HepG2 (cell line): ENCODE data around the gene C1QTNF5. TPM values are rescaled to one million over a fixed set of nuclear protein-coding genes. Genes with fewer than 3 reads are reported as not detected.

Experiments
- ATAC-seq: fragments of 200-7000 bp; cut with Tn5 transposase; 3 replicates; pipeline ENCODE4 v1.9.1; 2020; ENCODE audit warnings: mild to moderate bottlenecking, moderate library complexity
- BruUV-seq: library from RNA; stranded (reverse); fragments of 400-500 nt; replicated peaks from 2 replicates; lab custom pipeline; 2021; lab: Mats Ljungman, UMichigan
- CTCF ChIA-PET: fragments of 300-600 bp; formaldehyde crosslinking; extraction: SDS; loops from one replicate; lab custom pipeline; 2021; ENCODE audit warnings: low total read pairs, inconsistent platforms, low intra/inter-chr PET ratio; lab: Yijun Ruan, JAX
- POLR2A ChIA-PET: fragments of 350-600 bp; sonication (Branson Sonifier 250); formaldehyde crosslinking; loops from one replicate; lab custom pipeline; 2020; ENCODE audit warnings: antibody characterized with exemption, inconsistent platforms; lab: Yijun Ruan, JAX
- DNase-seq: peaks from one replicate; pipeline ENCODE4 v3.0.0-alpha.2; 2015; ENCODE audit warnings: low spot score
- FAIRE-seq: peaks from 3 replicates; lab custom pipeline; 2011; peaks lifted over from hg19 to GRCh38; lab: Jason Lieb, UNC
- H2AFZ ChIP-seq: one replicate; pipeline ENCODE4 v1.6.1; 2011; ENCODE audit warnings: low read length, inconsistent platforms
- H3K27ac ChIP-seq: fragments of 300-600 bp; 3 replicates; pipeline ENCODE4 v1.8.0; 2011; ENCODE audit warnings: mixed run types, mild to moderate bottlenecking, mixed read lengths, low read length, inconsistent platforms; ENCODE audit not compliant: insufficient read depth; ENCODE audit errors: extremely low read length
- H3K27me3 ChIP-seq, 2 experiments: fragments of 200-600 bp in 1 of 2; 2 replicates in 1 of 2; 3 replicates in 1 of 2; pipeline versions ENCODE4 v1.6.0 to v1.8.0; 2011; ENCODE audit warnings: low read length in 2 of 2, mild to moderate bottlenecking in 2 of 2, moderate library complexity in 2 of 2, inconsistent platforms in 1 of 2; ENCODE audit not compliant: insufficient read depth in 2 of 2, control insufficient read depth in 1 of 2
- H3K36me3 ChIP-seq, 2 experiments: fragments of 200-600 bp in 1 of 2; replicated peaks in 1 of 2; 2 replicates in 1 of 2; 3 replicates in 1 of 2; pipeline versions ENCODE4 v1.5.1 to v1.8.0; 2011; ENCODE audit warnings: low read length in 2 of 2, inconsistent platforms in 1 of 2; ENCODE audit not compliant: insufficient read depth in 2 of 2, control insufficient read depth in 1 of 2
- H3K4me1 ChIP-seq: 2 replicates; pipeline ENCODE4 v1.5.1; 2012; ENCODE audit warnings: low read length, inconsistent platforms; ENCODE audit not compliant: insufficient read depth
- H3K4me2 ChIP-seq: 2 replicates; pipeline ENCODE4 v1.6.0; 2011; ENCODE audit warnings: low read depth, low read length, inconsistent platforms
- H3K4me3 ChIP-seq, 3 experiments: fragments of 200-600 bp in 1 of 3; sonication (generic), shearing (Covaris generic) in 1 of 3; replicated peaks in 1 of 3; 2 replicates each; pipeline ENCODE4 v1.5.1; 2011 to 2016; ENCODE audit warnings: low read length in 3 of 3, inconsistent platforms in 2 of 3, low read depth in 2 of 3, mild to moderate bottlenecking in 2 of 3, control low read depth in 1 of 3, mixed read lengths in 1 of 3; ENCODE audit not compliant: insufficient read depth in 1 of 3
- H3K79me2 ChIP-seq: one replicate; pipeline ENCODE4 v1.6.1; 2011; ENCODE audit warnings: low read length, inconsistent platforms; ENCODE audit not compliant: insufficient read depth
- H3K9ac ChIP-seq: 2 replicates; pipeline ENCODE4 v1.6.0; 2011; ENCODE audit warnings: mild to moderate bottlenecking, low read depth, low read length, inconsistent platforms; ENCODE audit not compliant: insufficient read depth
- H3K9me3 ChIP-seq: 2 replicates; pipeline ENCODE4 v1.5.1; 2012; ENCODE audit warnings: mild to moderate bottlenecking, low read length
- H4K20me1 ChIP-seq: 2 replicates; pipeline ENCODE4 v1.6.0; 2011; ENCODE audit warnings: inconsistent platforms, mild to moderate bottlenecking, low read length, moderate library complexity; ENCODE audit not compliant: insufficient read depth
- HOXA3 ChIP-seq: sonication (generic); formaldehyde crosslinking; IDR thresholded peaks from 2 replicates; pipeline ENCODE4 v1.5.0; 2020; ENCODE audit warnings: missing genetic modification reagents
- MAFF ChIP-seq: IDR thresholded peaks from 2 replicates; pipeline ENCODE4 v1.6.1; 2011; ENCODE audit warnings: low read depth, low read length, improper control_type of control experiment
- PTBP1 ChIP-seq: fragments of 200-400 bp; formaldehyde crosslinking; IDR thresholded peaks from 2 replicates; pipeline ENCODE4 v1.6.1; 2018; ENCODE audit warnings: low read length, low read depth; ENCODE audit not compliant: poor library complexity, severe bottlenecking
- XBP1 ChIP-seq: sonication (generic); formaldehyde crosslinking; IDR thresholded peaks from 2 replicates; pipeline ENCODE4 v1.5.0; 2020; ENCODE audit warnings: missing genetic modification reagents
- ZNF207 ChIP-seq: fragments of 450-650 bp; IDR thresholded peaks from 2 replicates; pipeline ENCODE4 v1.6.1; 2016; ENCODE audit warnings: antibody characterized with exemption, borderline replicate concordance
- WGBS: methylation state at CpG from one replicate; pipeline ENCODE4 v1.1.6; 2017; ENCODE audit warnings: low lambda C conversion rate; 5-methylcytosine and 5-hydroxymethylcytosine counted together
- in situ Hi-C: cut with HindIII; loops from 2 replicates; pipeline ENCODE4 v1.10.0; 2017; ENCODE audit warnings: low pct_unique_long_range_greater_than_20kb; ENCODE audit not compliant: extremely low pct_ligation_motif_present
- intact Hi-C: fragments of 100-400 bp; cut with micrococcal nuclease; formaldehyde crosslinking; loops from one replicate; pipeline ENCODE4 v1.10.0; 2022; ENCODE audit not compliant: unreplicated experiment
- polyA plus RNA-seq, 8 experiments: library from polyadenylated mRNA; depleted of rRNA in 3 of 8; stranded (reverse) in 7 of 8; unstranded in 1 of 8; fragments of >200 nt; fragmentation: Illumina TruSeq in 4 of 8; extraction: Trizol in 4 of 8; gene quantifications; 2 replicates each; pipeline versions ENCODE4 v1.2.1 to v1.2.3, GENCODE V29; 2011 to 2016; ENCODE audit warnings: low read depth in 4 of 8, missing spikeins in 1 of 8, mixed read lengths in 1 of 8; ENCODE audit not compliant: insufficient read depth in 1 of 8
- total RNA-seq, 5 experiments: library from RNA; depleted of rRNA; stranded (reverse); fragments of >200 nt; fragmentation: Illumina TruSeq; extraction: Trizol; gene quantifications; 2 replicates each; pipeline ENCODE4 v1.2.3, GENCODE V29; 2016; ENCODE audit warnings: low read depth in 1 of 5
- TF ChIP-seq, protein P1 (sequence below): sonication (generic); formaldehyde crosslinking; IDR thresholded peaks from 2 replicates; pipeline ENCODE4 v1.4.0; 2020; ENCODE audit warnings: missing genetic modification reagents
- TF ChIP-seq, protein P2 (sequence below): sonication (generic); formaldehyde crosslinking; IDR thresholded peaks from 2 replicates; pipeline ENCODE4 v1.5.1; 2020; ENCODE audit warnings: missing genetic modification reagents, mild to moderate bottlenecking, borderline replicate concordance
- TF ChIP-seq, protein P3 (sequence below): sonication (generic); formaldehyde crosslinking; IDR thresholded peaks from 2 replicates; pipeline ENCODE4 v1.4.0; 2020; ENCODE audit warnings: mild to moderate bottlenecking, missing genetic modification reagents

Gene C1QTNF5
- total and polyA plus RNA-seq, 2 of the 13 experiments (the other 11 are each of a cell fraction or from before 2014, with no cell fraction given) = 0.86 to 1.2 TPM

DNA sequence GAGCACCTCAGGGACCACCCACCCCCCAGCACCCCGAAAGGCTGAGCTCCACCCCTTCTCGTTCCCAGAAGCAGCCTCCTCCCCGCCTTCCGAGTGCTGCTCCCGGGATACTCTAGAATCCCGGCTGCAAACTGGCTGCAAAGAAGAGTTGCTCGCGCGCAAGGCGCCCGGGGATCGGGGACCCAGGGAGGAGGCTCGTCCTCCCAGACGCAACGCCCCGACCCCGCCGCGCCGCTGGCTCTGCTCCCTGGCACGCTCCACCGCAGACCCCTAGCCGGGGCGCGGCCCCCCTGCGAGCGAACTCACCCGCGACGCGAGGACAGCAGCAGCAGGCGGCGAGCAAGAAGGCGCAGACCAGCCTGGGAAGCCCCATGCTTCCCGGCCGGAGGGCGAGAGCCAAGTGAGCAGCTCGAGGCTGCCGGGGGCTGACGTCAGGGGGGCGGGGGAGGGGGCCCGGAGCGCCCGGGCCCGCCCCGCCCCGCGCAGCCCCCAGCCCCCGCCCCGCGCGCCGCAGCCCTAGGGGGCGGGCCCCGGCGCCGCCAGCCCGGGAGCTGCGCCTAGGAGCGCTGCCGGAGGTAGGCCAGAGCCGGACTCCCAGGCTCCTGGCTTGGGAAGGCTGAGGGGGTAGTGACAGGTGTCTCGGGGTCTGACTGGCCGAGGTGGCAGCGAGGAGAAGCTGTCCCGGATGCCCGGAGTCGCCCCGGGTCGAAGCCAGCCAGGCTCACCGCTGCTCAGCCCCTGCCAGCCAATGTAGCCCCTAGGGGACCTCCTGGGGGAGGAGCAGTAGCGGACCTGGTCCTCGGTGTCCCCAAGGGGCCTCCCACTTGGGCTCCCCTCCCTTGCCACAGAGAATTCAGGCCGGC, 23.7 kb downstream of the C1QTNF5 start, which contains the start of gene MCAM (continued):
- TF ChIP-seq, protein P1, sequence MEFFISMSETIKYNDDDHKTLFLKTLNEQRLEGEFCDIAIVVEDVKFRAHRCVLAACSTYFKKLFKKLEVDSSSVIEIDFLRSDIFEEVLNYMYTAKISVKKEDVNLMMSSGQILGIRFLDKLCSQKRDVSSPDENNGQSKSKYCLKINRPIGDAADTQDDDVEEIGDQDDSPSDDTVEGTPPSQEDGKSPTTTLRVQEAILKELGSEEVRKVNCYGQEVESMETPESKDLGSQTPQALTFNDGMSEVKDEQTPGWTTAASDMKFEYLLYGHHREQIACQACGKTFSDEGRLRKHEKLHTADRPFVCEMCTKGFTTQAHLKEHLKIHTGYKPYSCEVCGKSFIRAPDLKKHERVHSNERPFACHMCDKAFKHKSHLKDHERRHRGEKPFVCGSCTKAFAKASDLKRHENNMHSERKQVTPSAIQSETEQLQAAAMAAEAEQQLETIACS (CRISPR knock-in tag) = no peak
- no peak for TF ChIP-seq ZNF207
- peak; percentile 15; the same call in 1 of the 2 replicates for TF ChIP-seq HOXA3
- TF ChIP-seq PTBP1 = peak; percentile 34

DNA sequence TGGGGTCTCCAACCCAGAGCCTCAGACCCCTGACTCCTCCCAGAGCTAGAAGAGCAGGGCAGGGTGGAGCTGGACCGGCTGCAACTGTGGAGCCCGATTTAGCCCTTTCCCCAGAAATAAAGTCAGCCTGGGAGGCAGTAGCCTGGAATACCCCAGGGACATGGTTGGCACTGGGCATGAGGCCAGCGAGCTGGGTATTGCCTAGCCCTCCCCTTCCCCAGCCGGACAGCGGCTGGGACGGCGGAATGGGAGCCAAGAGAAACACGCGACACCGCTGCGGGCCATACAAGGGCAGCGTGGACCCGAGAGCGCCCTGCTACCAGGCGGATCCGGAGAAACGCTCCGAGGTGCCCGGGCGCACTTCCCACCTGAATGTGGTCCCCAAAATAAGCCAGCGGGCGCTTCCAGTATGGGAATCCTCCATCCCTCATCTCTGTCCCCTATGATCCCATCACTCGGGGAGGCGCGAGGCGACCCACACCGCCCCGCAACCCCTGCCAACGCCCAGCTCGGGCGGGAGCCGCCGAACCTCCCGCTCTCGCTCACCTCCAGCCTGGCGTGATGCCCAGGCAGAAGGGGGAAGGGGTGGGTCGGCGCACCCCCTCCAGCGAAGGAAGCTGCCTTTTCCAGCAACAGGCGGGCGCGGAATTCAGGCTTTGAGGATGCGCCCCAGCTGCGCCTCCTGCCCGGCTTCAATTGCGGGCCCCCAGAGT, 24.5 kb downstream of the C1QTNF5 start:
- Histone ChIP-seq H4K20me1 (no peaks in the 10 kb centered on the region), H3K9ac (peak overlapping the region; percentile 66; the same call in 1 of the 2 replicates), H3K4me3 (peak overlapping the region; percentile 63 to 77 (median 76)), H3K27ac (no peak overlapping the region), H3K4me1 (peaks cover 50% of the 10 kb centered on the region), H3K79me2 (no peaks in the 10 kb centered on the region), H3K9me3 (no peaks in the 10 kb centered on the region), H3K4me2 (peak overlapping the region; percentile 88), H3K27me3 (peaks cover 0 to 9% of the 10 kb centered on the region in 2 experiments; a peak in 1 of 5 replicates), H3K36me3 (no peaks in the 10 kb centered on the region), H2AFZ (no peak overlapping the region)
- no peak for ATAC-seq
- in situ Hi-C loops (no loop called here), intact Hi-C loops (no loop called here)
- CTCF ChIA-PET = no interaction called here
- POLR2A ChIA-PET = interaction anchor here (0.8 to 3.0 kb wide), 11 partner anchors 8 to 231 kb away, joined by 3 to 14 read pairs (median 4); partner anchors contain the start of genes HMBS and RNF26
- FAIRE-seq = no peak
- no peak for DNase-seq
- 30% methylated on average over 20 of the region's 46 CpGs for WGBS
- BruUV-seq = TSS peak; percentile 75
- TF ChIP-seq, protein P2, sequence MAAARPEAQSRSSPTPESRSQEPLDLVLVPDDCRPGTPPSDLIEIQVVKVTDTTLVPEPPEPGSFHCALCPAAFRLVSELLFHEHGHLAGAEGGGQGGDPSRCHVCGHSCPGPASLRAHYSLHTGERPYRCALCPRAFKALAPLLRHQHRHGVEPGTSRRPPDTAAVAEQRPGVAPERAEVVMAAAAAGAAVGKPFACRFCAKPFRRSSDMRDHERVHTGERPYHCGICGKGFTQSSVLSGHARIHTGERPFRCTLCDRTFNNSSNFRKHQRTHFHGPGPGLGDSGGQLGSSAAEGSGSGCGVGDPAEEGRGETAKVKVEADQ (CRISPR knock-in tag) = no peak
- TF ChIP-seq MAFF (no peak), XBP1 (CRISPR knock-in tag) (no peak)
- TF ChIP-seq, protein P3, sequence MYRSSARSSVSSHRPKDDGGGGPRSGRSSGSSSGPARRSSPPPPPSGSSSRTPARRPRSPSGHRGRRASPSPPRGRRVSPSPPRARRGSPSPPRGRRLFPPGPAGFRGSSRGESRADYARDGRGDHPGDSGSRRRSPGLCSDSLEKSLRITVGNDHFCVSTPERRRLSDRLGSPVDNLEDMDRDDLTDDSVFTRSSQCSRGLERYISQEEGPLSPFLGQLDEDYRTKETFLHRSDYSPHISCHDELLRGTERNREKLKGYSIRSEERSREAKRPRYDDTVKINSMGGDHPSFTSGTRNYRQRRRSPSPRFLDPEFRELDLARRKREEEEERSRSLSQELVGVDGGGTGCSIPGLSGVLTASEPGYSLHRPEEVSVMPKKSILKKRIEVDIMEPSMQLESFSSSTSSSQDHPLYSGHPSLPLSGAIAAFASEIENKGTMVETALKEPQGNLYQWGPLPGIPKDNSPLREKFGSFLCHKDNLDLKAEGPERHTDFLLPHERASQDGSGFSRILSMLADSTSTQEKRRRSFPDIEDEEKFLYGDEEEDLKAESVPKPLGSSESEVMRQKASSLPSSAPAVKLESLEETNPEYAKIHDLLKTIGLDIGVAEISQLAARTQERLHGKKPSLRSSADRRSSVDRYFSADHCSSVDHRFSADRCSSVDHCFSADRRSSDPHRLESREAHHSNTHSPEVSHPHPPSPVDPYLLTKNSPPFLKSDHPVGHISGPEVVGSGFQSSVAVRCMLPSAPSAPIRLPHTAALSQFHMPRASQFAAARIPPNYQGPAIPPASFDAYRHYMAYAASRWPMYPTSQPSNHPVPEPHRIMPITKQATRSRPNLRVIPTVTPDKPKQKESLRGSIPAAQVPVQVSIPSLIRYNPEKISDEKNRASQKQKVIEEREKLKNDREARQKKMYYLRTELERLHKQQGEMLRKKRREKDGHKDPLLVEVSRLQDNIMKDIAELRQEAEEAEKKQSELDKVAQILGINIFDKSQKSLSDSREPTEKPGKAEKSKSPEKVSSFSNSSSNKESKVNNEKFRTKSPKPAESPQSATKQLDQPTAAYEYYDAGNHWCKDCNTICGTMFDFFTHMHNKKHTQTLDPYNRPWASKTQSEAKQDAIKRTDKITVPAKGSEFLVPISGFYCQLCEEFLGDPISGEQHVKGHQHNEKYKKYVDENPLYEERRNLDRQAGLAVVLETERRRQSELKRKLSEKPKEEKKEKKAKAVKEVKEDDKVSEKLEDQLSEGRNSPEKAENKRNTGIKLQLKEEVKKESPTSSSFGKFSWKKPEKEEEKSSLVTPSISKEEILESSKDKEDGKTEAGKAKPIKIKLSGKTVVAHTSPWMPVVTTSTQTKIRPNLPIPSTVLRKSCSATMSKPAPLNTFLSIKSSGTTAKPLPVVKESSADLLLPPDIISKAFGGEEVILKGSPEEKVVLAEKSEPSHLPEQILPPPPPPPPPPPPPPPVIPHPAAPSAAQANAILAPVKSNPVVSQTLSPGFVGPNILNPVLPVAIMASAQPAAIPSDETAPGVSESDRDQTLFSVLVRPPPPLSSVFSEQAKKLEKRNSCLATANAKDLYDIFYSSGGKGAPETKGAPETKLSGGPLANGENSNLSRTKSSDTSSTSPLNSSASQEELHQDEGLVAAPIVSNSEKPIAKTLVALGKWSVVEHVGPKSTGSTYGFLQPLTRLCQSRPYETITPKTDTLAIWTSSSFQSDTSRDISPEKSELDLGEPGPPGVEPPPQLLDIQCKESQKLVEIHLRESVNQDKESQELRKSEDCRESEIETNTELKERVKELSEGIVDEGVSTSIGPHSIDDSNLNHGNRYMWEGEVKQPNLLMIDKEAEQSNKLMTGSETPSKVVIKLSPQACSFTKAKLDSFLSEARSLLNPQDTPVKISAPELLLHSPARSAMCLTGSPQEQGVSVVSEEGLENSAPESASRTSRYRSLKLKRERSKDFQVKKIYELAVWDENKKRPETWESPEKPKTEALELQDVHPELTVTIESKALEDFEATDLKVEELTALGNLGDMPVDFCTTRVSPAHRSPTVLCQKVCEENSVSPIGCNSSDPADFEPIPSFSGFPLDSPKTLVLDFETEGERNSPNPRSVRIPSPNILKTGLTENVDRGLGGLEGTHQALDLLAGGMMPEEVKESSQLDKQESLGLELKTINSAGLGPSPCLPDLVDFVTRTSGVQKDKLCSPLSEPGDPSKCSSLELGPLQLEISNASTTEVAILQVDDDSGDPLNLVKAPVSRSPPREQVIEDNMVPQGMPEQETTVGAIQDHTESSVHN (CRISPR knock-in tag) = no peak
